ENCODE measurements around the gene PPP1R7. TPM values are rescaled to one million over a fixed set of nuclear protein-coding genes. Genes with fewer than 3 reads are reported as not detected.

PPP1R7 gene
- total and polyA plus RNA-seq, 9 of the 15 experiments (the other 6 are each of a cell fraction or from before 2014, with no cell fraction given), result 37.5 to 75.0 (median 50.5) TPM

- no peaks in the 10 kb centered on the region for H4K20me1 ChIP-seq (replicated peaks; ENCODE audit: control insufficient read depth, insufficient read depth, low read length)
- ChIA-PET CTCF (ENCODE audit: low intra/inter-chr PET ratio) (no interaction called here), POLR2A (interaction anchor here (0.7 to 1.4 kb wide), 6 partner anchors 10 to 317 kb away, joined by 3 to 5 read pairs (median 4); partner anchors contain the start of gene MTERF4)
- H3K9ac ChIP-seq (ENCODE audit: insufficient read depth in 1 of 2, low read depth in 2 of 2, low read length in 2 of 2), result peak overlapping the region; percentile 59 to 93
- peaks cover 25% of the 10 kb centered on the region for H3K79me2 ChIP-seq (ENCODE audit: control insufficient read depth, insufficient read depth, low read length)
- peak overlapping the region; percentile 98 for H3K4me3 ChIP-seq
- no peak for DNase-seq (ENCODE audit: extremely low read depth in 1 of 4, low spot score in 3 of 4)
- peak overlapping the region; percentile 72 for H2AFZ ChIP-seq (ENCODE audit: low read depth, low read length)
- in situ Hi-C loops (cut with MboI), result no loop called here
- no peaks in the 10 kb centered on the region for H3K27me3 ChIP-seq (ENCODE audit: control insufficient read depth in 2 of 2, insufficient read depth in 2 of 2, low read length in 2 of 2)
- H3K4me2 ChIP-seq (ENCODE audit: insufficient read depth, low read length), result peak overlapping the region; percentile 91
- FAIRE-seq, result peak; percentile 11
- intact Hi-C loops (cut with micrococcal nuclease), result loop anchor here (1.0 kb wide), 1 partner anchor 73 kb away; no protein-coding TSS in a partner anchor
- no peaks in the 10 kb centered on the region for H3K9me1 ChIP-seq (ENCODE audit: control insufficient read depth, insufficient read depth, low read length)
- H3K27ac ChIP-seq (ENCODE audit: extremely low read depth, low read depth, low read length), result peak overlapping the region; percentile 58
- H3K9me3 ChIP-seq (replicated peaks; ENCODE audit: control insufficient read depth, insufficient read depth, low read depth, low read length), result no peaks in the 10 kb centered on the region
- H3K36me3 ChIP-seq (ENCODE audit: control insufficient read depth, insufficient read depth, low read length), result peaks cover 16% of the 10 kb centered on the region; the same call in 2 of the 3 replicates
- peaks cover 14 to 26% of the 10 kb centered on the region in 2 experiments; a peak in 4 of 5 replicates for H3K4me1 ChIP-seq (replicated peaks in 1 of 2; ENCODE audit: control insufficient read depth in 2 of 2, insufficient read depth in 2 of 2, low read length in 2 of 2)
- peak; percentile 7; the same call in 2 of the 3 replicates for ATAC-seq
- WGBS (ENCODE audit: insufficient coverage, low coverage, missing lambda C conversion rate), result 4% methylated on average over 21 of the region's 37 CpGs
- BruUV-seq (replicated peaks), result no TSS peak
- TF ChIP-seq MAZ (CRISPR knock-in tag; conservative IDR thresholded peaks at IDR 0.05 in 1 of 2, IDR thresholded peaks at IDR 0.05 in 1 of 2), result 0 out of 4 replicates have a peak, but pooled peaks of 1 of the 2 experiments have one; percentile 13
- TF ChIP-seq ZBTB7A (IDR thresholded peaks at IDR 0.05; ENCODE audit: borderline replicate concordance, control insufficient read depth, low read depth, low read length), result 0 out of 2 replicates have a peak, but pooled peaks have one; percentile 47
- TF ChIP-seq GTF2E2 (tag; IDR thresholded peaks at IDR 0.05), result 0 out of 2 replicates have a peak, but pooled peaks have one; percentile 33
- TF ChIP-seq TCF15 (CRISPR knock-in tag; IDR thresholded peaks at IDR 0.05), result no peak
- TF ChIP-seq E2F3 (CRISPR knock-in tag; IDR thresholded peaks at IDR 0.05), result no peak
- peak; percentile 1 for TF ChIP-seq TAF1 (IDR thresholded peaks at IDR 0.05; ENCODE audit: control insufficient read depth, extremely low read depth, insufficient read depth, low read length, severe bottlenecking)
- TF ChIP-seq C11orf30 (IDR thresholded peaks at IDR 0.05; ENCODE audit: low read depth), result 0 out of 2 replicates have a peak, but pooled peaks have one; percentile 34
- TF ChIP-seq FOXM1 (IDR thresholded peaks at IDR 0.05; ENCODE audit: low read depth), result no peak
- TF ChIP-seq FOXM1 (CRISPR knock-in tag; IDR thresholded peaks at IDR 0.05; ENCODE audit: low read depth), result 0 out of 2 replicates have a peak, but pooled peaks have one; percentile 16
- TF ChIP-seq, protein P1, sequence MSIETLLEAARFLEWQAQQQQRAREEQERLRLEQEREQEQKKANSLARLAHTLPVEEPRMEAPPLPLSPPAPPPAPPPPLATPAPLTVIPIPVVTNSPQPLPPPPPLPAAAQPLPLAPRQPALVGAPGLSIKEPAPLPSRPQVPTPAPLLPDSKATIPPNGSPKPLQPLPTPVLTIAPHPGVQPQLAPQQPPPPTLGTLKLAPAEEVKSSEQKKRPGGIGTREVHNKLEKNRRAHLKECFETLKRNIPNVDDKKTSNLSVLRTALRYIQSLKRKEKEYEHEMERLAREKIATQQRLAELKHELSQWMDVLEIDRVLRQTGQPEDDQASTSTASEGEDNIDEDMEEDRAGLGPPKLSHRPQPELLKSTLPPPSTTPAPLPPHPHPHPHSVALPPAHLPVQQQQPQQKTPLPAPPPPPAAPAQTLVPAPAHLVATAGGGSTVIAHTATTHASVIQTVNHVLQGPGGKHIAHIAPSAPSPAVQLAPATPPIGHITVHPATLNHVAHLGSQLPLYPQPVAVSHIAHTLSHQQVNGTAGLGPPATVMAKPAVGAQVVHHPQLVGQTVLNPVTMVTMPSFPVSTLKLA (conservative IDR thresholded peaks at IDR 0.05), result 0 out of 4 replicates have a peak, but pooled peaks of 1 of the 2 experiments have one; percentile 0
- no peak for TF ChIP-seq ZNF146 (CRISPR knock-in tag; IDR thresholded peaks at IDR 0.05; ENCODE audit: unreplicated experiment)
- TF ChIP-seq, protein P2, sequence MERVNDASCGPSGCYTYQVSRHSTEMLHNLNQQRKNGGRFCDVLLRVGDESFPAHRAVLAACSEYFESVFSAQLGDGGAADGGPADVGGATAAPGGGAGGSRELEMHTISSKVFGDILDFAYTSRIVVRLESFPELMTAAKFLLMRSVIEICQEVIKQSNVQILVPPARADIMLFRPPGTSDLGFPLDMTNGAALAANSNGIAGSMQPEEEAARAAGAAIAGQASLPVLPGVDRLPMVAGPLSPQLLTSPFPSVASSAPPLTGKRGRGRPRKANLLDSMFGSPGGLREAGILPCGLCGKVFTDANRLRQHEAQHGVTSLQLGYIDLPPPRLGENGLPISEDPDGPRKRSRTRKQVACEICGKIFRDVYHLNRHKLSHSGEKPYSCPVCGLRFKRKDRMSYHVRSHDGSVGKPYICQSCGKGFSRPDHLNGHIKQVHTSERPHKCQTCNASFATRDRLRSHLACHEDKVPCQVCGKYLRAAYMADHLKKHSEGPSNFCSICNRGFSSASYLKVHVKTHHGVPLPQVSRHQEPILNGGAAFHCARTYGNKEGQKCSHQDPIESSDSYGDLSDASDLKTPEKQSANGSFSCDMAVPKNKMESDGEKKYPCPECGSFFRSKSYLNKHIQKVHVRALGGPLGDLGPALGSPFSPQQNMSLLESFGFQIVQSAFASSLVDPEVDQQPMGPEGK (CRISPR knock-in tag; IDR thresholded peaks at IDR 0.05; ENCODE audit: borderline replicate concordance), result no peak
- peak; percentile 44 for TF ChIP-seq HMGN3 (IDR thresholded peaks at IDR 0.05; ENCODE audit: borderline replicate concordance, extremely low read depth, insufficient read length, low read depth, low read length)
Observed at GRCh38 chr2:241150660-241151530, 628 bp downstream of the PPP1R7 start.

All from K562 (cell line).